Activated CD8-positive, alpha-beta T cell treated with anti-CD3 and anti-CD28 coated beads for 36 hours (primary cell): ENCODE measurements around the gene DPYD. TPM values are rescaled to one million over a fixed set of nuclear protein-coding genes. Genes with fewer than 3 reads are reported as not detected.

Experiments
- ATAC-seq: fragments of 200-7000 bp; cut with Tn5 transposase; one replicate; pipeline ENCODE4 v1.10.0; 2021; ENCODE audit warnings: mild to moderate bottlenecking, moderate library complexity
- CTCF ChIA-PET: fragments of 350-600 bp; sonication (Branson Sonifier 250); formaldehyde crosslinking; loops from one replicate; lab custom pipeline; 2021; ENCODE audit warnings: antibody characterized with exemption; lab: Charles Lee
- POLR2A ChIA-PET: fragments of 350-600 bp; sonication (Branson Sonifier 250); formaldehyde crosslinking; loops from one replicate; lab custom pipeline; 2021; ENCODE audit warnings: antibody characterized with exemption; lab: Charles Lee
- DNase-seq: peaks from one replicate; pipeline ENCODE4 v3.0.0-alpha.2; 2020
- H3K27ac Mint-ChIP-seq: one replicate; pipeline ENCODE4 v1.8.0; 2021; ENCODE audit warnings: mild to moderate bottlenecking, mixed read lengths
- H3K27me3 Mint-ChIP-seq: one replicate; pipeline ENCODE4 v1.8.0; 2021; ENCODE audit warnings: mixed read lengths
- H3K36me3 Mint-ChIP-seq: one replicate; pipeline ENCODE4 v1.8.0; 2021; ENCODE audit warnings: low read depth, mixed read lengths
- H3K4me1 Mint-ChIP-seq: one replicate; pipeline ENCODE4 v1.8.0; 2021; ENCODE audit warnings: low read depth, mixed read lengths
- H3K4me3 Mint-ChIP-seq: one replicate; pipeline ENCODE4 v1.8.0; 2021; ENCODE audit warnings: mild to moderate bottlenecking, moderate library complexity, mixed read lengths
- H3K9me3 Mint-ChIP-seq: one replicate; pipeline ENCODE4 v1.8.0; 2021; ENCODE audit warnings: mixed read lengths
- CTCF ChIP-seq: fragments of 200-600 bp; IDR thresholded peaks from one replicate; pipeline ENCODE4 v1.8.0; 2022; ENCODE audit warnings: antibody characterized with exemption, mild to moderate bottlenecking
- intact Hi-C: fragments of 100-400 bp; cut with micrococcal nuclease; formaldehyde crosslinking; loops from one replicate; pipeline ENCODE4 v1.10.0; 2022
- total RNA-seq, 2 experiments: library from RNA; stranded (reverse); gene quantifications; one replicate each; pipeline ENCODE4 v1.2.3, GENCODE V29; 2021

The DPYD gene
- total RNA-seq, 2 experiments from 2014 or later = 10.7 to 10.8 TPM

DNA sequence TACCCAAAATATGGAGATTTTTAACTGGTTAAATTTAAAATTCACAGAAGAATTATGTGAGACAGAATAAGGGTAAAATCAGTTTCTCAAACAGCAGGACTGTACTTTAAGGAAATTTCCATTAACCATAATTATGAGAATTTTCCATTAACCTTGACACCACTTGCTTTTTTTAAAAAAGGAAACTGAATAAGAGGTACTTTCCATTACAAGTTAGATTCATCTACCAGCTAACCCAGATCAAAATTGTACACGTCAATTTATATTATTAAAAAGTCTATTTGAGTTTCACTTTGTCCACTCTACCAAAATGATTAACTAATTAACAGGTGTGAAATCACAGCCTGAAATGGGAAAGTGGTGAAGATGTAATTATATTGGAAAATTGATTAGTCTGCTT is 414.5 kb downstream of the DPYD start:
- H3K27me3 Mint-ChIP-seq = no peaks in the 10 kb centered on the region
- CTCF ChIA-PET = no interaction called here
- H3K4me1 Mint-ChIP-seq = peaks cover 10% of the 10 kb centered on the region
- TF ChIP-seq CTCF = no peak
- POLR2A ChIA-PET = no interaction called here
- no peak for DNase-seq
- H3K4me3 Mint-ChIP-seq = no peak overlapping the region
- H3K36me3 Mint-ChIP-seq = peaks cover 11% of the 10 kb centered on the region
- intact Hi-C loops = no loop called here
- no peaks in the 10 kb centered on the region for H3K9me3 Mint-ChIP-seq
- ATAC-seq = no peak
- H3K27ac Mint-ChIP-seq = no peak overlapping the region

- POLR2A ChIA-PET = interaction anchor here (1.3 kb wide), 1 partner anchor 10 kb away, joined by 3 read pairs; no protein-coding TSS in a partner anchor
- intact Hi-C loops = no loop called here
- no peaks in the 10 kb centered on the region for H3K9me3 Mint-ChIP-seq
Observed at GRCh38 chr1:97505816-97506215, 415.0 kb downstream of the DPYD start.

DNA sequence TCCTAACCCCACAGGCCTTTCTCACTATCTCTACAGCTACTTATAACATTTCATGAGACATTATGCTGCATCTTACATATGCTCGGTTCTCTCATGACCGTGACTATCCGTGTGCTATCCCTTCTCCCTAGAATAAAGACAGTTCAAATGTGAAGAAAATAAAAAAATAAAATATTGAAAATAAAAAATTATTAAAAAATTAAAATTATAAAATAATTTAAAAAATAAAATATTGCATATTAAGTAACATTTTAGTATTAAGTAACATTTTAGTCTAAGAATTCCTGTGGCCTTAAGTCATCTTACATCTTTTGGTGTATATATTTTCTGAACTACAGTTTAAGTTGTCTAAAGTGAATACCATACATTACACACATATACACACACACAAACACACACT is 415.5 kb downstream of the DPYD start:
- Mint-ChIP-seq H3K27me3 (no peaks in the 10 kb centered on the region), H3K36me3 (peaks cover 11% of the 10 kb centered on the region), H3K4me1 (peaks cover 10% of the 10 kb centered on the region), H3K4me3 (no peak overlapping the region), H3K9me3 (no peaks in the 10 kb centered on the region), H3K27ac (no peak overlapping the region)
- ChIA-PET CTCF (interaction anchor here (2.2 kb wide), 1 partner anchor 21 kb away, joined by 8 read pairs; no protein-coding TSS in a partner anchor), POLR2A (interaction anchor here (1.3 kb wide), 1 partner anchor 11 kb away, joined by 3 read pairs; no protein-coding TSS in a partner anchor)
- no peak for ATAC-seq
- TF ChIP-seq CTCF = no peak
- no peak for DNase-seq
- intact Hi-C loops = no loop called here

More at GRCh38 chr1:97505816-97506215, 415.0 kb downstream of the DPYD start:
- Mint-ChIP-seq H3K4me1 (peaks cover 10% of the 10 kb centered on the region), H3K4me3 (no peak overlapping the region), H3K27me3 (no peaks in the 10 kb centered on the region), H3K27ac (peak overlapping the region; percentile 53), H3K36me3 (peaks cover 11% of the 10 kb centered on the region)
- no peak for TF ChIP-seq CTCF
- CTCF ChIA-PET = interaction anchor here (2.2 kb wide), 1 partner anchor 20 kb away, joined by 8 read pairs; no protein-coding TSS in a partner anchor
- no peak for DNase-seq
- peak; percentile 84 for ATAC-seq

- Mint-ChIP-seq H3K27ac (no peak overlapping the region), H3K9me3 (no peaks in the 10 kb centered on the region), H3K4me1 (peaks cover 7% of the 10 kb centered on the region), H3K4me3 (no peak overlapping the region), H3K27me3 (no peaks in the 10 kb centered on the region), H3K36me3 (peaks cover 2% of the 10 kb centered on the region)
- ChIA-PET CTCF (no interaction called here), POLR2A (no interaction called here)
- DNase-seq = no peak
- ATAC-seq = no peak
- intact Hi-C loops = no loop called here
- no peak for TF ChIP-seq CTCF
Observed at GRCh38 chr1:97502360-97502759, 418.5 kb downstream of the DPYD start.

DNA sequence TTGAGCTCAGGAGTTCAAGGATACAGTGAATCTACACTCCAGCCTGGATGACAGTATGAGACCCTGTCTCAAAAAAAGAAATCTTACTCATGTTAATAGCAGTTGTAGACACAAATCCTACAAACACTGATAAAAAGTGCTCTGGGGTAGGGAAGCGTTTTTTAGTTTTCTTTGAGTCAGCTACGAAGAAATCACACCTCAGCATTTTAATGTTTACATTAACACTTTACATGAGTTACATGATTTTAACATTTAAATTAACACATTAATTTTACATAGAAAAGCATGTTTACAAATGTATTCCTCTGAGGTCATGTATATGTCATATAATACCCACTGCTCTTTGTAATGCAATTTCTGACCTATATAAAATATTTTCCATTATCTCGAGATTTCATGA is 419.2 kb downstream of the DPYD start:
- Mint-ChIP-seq H3K4me3 (no peak overlapping the region), H3K27me3 (no peaks in the 10 kb centered on the region), H3K4me1 (peaks cover 5% of the 10 kb centered on the region), H3K9me3 (no peaks in the 10 kb centered on the region), H3K36me3 (peaks cover 2% of the 10 kb centered on the region), H3K27ac (no peak overlapping the region)
- ATAC-seq (no peak), DNase-seq (no peak)
- CTCF ChIA-PET = no interaction called here
- intact Hi-C loops = no loop called here
- POLR2A ChIA-PET = no interaction called here
- TF ChIP-seq CTCF = no peak
